MCF 10A (cell line): ENCODE results near the gene RGS4. TPM values are rescaled to one million over a fixed set of nuclear protein-coding genes. Genes with fewer than 3 reads are reported as not detected.
"Not testable (repeated sequence)": the region's sequence is repeated elsewhere in the genome, so short reads cannot be mapped to it uniquely, and the experiment has no call there.

Source experiments
- BruUV-seq: library from RNA; stranded (reverse); fragments of 400-500 nt; replicated peaks from 2 replicates; lab custom pipeline; 2021; lab: Mats Ljungman, UMichigan
- CTCF ChIA-PET: fragments of 300-600 bp; sonication (Branson Sonifier 250); formaldehyde crosslinking; extraction: SDS; loops from one replicate; lab custom pipeline; 2021; ENCODE audit warnings: antibody characterized with exemption, inconsistent platforms; lab: Yijun Ruan, JAX
- POLR2A ChIA-PET: fragments of 300-600, 350-650 bp; sonication (Branson Sonifier 250); formaldehyde crosslinking; extraction: SDS; loops from one replicate; lab custom pipeline; 2020; ENCODE audit warnings: antibody characterized with exemption, inconsistent platforms; lab: Yijun Ruan, JAX
- DNase-seq: peaks from one replicate; pipeline ENCODE4 v3.0.0-alpha.2; 2018; ENCODE audit not compliant: unreplicated experiment
- H3K27ac Mint-ChIP-seq: one replicate; pipeline ENCODE4 v1.8.0; 2022; ENCODE audit warnings: mild to moderate bottlenecking, low read depth, mixed read lengths; ENCODE audit not compliant: unreplicated experiment
- H3K27me3 Mint-ChIP-seq: one replicate; pipeline ENCODE4 v1.8.0; 2022; ENCODE audit warnings: mixed read lengths; ENCODE audit not compliant: insufficient read depth, unreplicated experiment
- H3K36me3 Mint-ChIP-seq: one replicate; pipeline ENCODE4 v1.8.0; 2022; ENCODE audit warnings: mild to moderate bottlenecking, moderate library complexity, mixed read lengths; ENCODE audit not compliant: insufficient read depth, unreplicated experiment
- H3K4me1 Mint-ChIP-seq: one replicate; pipeline ENCODE4 v1.8.0; 2022; ENCODE audit warnings: mixed read lengths; ENCODE audit not compliant: insufficient read depth, unreplicated experiment
- H3K4me3 Mint-ChIP-seq: one replicate; pipeline ENCODE4 v1.8.0; 2022; ENCODE audit warnings: mild to moderate bottlenecking, moderate library complexity, mixed read lengths; ENCODE audit not compliant: unreplicated experiment
- H3K9me3 Mint-ChIP-seq: one replicate; pipeline ENCODE4 v1.8.0; 2022; ENCODE audit warnings: mixed read lengths; ENCODE audit not compliant: unreplicated experiment
- intact Hi-C: fragments of 100-400 bp; cut with micrococcal nuclease; formaldehyde crosslinking; loops from 2 replicates; pipeline ENCODE4 v1.14.1; 2022
- total RNA-seq: library from RNA; stranded (reverse); gene quantifications from 2 replicates; pipeline ENCODE4 v1.2.3, GENCODE V29; 2022
- TF ChIP-seq, protein P1 (sequence below): fragments of 200-600 bp; IDR thresholded peaks from one replicate; pipeline ENCODE4 v1.8.0; 2022; ENCODE audit warnings: antibody characterized with exemption, mild to moderate bottlenecking; ENCODE audit not compliant: unreplicated experiment

Gene RGS4
- total RNA-seq, 1 experiment from 2014 or later: 0.28 TPM

DNA sequence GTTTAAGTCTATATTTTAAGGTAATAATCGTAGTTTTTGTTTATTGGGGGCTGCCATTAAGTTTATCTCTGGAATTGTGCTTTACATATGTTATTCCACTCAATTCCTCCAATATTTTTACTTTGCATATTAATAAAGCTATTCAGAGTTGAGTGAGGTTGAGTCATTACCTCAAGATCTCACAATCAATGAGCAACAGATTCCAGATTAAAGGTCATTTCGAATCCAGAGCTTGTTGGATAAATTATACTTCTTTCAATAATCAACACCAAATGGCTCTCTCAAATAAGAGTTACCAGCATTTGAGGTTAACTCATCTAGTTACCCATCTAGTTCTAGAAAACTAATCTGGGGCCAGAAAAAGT, 16.7 kb downstream of the RGS4 start:
- CTCF ChIA-PET: interaction anchor here (0.6 to 2.0 kb wide), 9 partner anchors 11 to 473 kb away, joined by 3 to 9 read pairs (median 4); no protein-coding TSS in a partner anchor
- Mint-ChIP-seq H3K36me3 (no peaks in the 10 kb centered on the region), H3K4me3 (no peak overlapping the region), H3K4me1 (peaks cover 11% of the 10 kb centered on the region), H3K9me3 (peaks cover 5% of the 10 kb centered on the region), H3K27me3 (no peaks in the 10 kb centered on the region), H3K27ac (no peak overlapping the region)
- no peak for DNase-seq
- TF ChIP-seq, protein P1, sequence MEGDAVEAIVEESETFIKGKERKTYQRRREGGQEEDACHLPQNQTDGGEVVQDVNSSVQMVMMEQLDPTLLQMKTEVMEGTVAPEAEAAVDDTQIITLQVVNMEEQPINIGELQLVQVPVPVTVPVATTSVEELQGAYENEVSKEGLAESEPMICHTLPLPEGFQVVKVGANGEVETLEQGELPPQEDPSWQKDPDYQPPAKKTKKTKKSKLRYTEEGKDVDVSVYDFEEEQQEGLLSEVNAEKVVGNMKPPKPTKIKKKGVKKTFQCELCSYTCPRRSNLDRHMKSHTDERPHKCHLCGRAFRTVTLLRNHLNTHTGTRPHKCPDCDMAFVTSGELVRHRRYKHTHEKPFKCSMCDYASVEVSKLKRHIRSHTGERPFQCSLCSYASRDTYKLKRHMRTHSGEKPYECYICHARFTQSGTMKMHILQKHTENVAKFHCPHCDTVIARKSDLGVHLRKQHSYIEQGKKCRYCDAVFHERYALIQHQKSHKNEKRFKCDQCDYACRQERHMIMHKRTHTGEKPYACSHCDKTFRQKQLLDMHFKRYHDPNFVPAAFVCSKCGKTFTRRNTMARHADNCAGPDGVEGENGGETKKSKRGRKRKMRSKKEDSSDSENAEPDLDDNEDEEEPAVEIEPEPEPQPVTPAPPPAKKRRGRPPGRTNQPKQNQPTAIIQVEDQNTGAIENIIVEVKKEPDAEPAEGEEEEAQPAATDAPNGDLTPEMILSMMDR: no peak
- BruUV-seq: no TSS peak
- POLR2A ChIA-PET: interaction anchor here (1.8 kb wide), 1 partner anchor 9 kb away, joined by 6 read pairs; no protein-coding TSS in a partner anchor
- intact Hi-C loops: no loop called here

DNA sequence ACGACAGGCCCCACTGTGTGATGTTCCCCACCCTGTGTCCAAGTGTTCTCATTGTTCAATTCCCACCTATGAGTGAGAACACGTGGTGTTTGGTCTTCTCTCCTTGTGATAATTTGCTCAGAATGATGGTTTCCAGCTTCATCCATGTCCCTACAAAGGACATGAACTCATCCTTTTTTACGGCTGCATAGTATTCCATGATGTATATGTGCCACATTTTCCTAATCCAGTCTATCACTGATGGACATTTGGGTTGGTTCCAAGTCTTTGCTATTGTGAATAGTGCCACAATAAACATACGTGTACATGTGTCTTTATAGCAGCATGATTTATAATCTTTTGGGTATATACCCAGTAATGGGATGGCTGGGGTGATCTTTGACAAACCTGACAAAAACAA, 20.0 kb downstream of the RGS4 start:
- ChIA-PET POLR2A (interaction anchor here (0.6 kb wide), 1 partner anchor 163 kb away, joined by 3 read pairs; no protein-coding TSS in a partner anchor), CTCF (interaction anchor here (0.6 kb wide), 1 partner anchor 17 kb away, joined by 4 read pairs; no protein-coding TSS in a partner anchor)
- intact Hi-C loops, H3K27ac Mint-ChIP-seq, H3K9me3 Mint-ChIP-seq, BruUV-seq, H3K4me3 Mint-ChIP-seq, H3K4me1 Mint-ChIP-seq, DNase-seq, H3K36me3 Mint-ChIP-seq, H3K27me3 Mint-ChIP-seq: not testable (repeated sequence)

DNA sequence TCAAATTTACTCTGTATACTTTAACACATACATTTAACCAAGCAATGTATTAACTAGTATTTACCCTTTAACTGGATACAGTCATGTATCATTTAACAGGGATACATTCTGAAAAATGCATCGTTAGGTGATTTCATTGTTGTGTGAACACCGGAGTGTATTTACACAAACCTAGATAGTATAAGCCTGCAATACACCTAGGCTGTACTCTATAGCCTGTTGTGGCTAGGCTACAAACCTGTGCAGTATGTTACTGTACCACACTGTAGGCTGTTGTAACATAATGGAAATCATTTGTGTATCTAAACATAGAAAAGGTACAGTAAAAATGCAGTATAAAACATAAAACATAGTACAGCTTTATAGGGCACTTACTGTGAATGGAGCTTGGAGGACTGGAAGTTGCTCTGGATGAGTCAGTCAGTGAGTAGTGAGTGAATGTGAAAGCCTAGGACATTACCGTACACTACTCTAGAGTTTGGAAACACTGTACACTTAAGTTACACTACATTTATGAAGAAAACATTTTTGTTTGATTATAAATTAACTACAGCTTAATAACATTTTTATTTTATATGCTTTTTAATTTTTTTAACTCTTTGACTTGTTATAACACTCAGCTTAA, 21.3 kb downstream of the RGS4 start:
- H3K36me3 Mint-ChIP-seq: no peaks in the 10 kb centered on the region
- TF ChIP-seq, protein P1: no peak
- DNase-seq: peak; percentile 51
- intact Hi-C loops: no loop called here
- ChIA-PET POLR2A (interaction anchor here (1.0 kb wide), 1 partner anchor 15 kb away, joined by 3 read pairs; no protein-coding TSS in a partner anchor), CTCF (interaction anchor here (0.7 to 1.9 kb wide), 9 partner anchors 11 to 237 kb away, joined by 3 to 14 read pairs (median 4); no protein-coding TSS in a partner anchor)
- no peak overlapping the region for H3K27ac Mint-ChIP-seq
- H3K4me3 Mint-ChIP-seq: no peak overlapping the region
- H3K4me1 Mint-ChIP-seq: peaks cover 7% of the 10 kb centered on the region
- peaks cover 5% of the 10 kb centered on the region for H3K9me3 Mint-ChIP-seq
- no peaks in the 10 kb centered on the region for H3K27me3 Mint-ChIP-seq
- BruUV-seq: no TSS peak

DNA sequence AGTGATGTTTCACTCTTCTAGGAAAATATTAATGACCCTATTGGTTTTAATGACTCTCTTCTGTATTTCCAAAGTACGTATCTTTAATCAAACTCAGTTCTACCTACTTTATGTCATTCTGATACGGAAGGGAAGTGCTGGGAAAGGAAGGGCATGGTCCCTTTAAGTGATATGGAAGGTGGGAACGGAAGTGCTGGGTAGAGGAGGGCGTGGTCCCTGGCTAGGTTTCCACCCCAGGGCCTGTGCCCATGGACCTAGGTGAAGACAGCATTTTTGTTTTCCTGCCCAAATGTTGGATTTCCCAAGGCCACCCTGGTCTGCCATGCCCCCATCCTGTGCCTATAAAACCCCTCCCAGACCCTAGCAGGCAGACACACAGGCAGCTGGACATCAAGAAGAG, 24.0 kb downstream of the RGS4 start:
- intact Hi-C loops: no loop called here
- Mint-ChIP-seq H3K27ac (no peak overlapping the region), H3K9me3 (peaks cover 5% of the 10 kb centered on the region), H3K27me3 (no peaks in the 10 kb centered on the region), H3K4me3 (no peak overlapping the region), H3K4me1 (peaks cover 7% of the 10 kb centered on the region), H3K36me3 (no peaks in the 10 kb centered on the region)
- DNase-seq: no peak
- POLR2A ChIA-PET: no interaction called here
- no TSS peak for BruUV-seq
- TF ChIP-seq, protein P1: no peak
- CTCF ChIA-PET: no interaction called here
